ENCODE measurements around the gene GRID1. TPM values are rescaled to one million over a fixed set of nuclear protein-coding genes. Genes with fewer than 3 reads are reported as not detected.

GRID1 gene
- polyA plus RNA-seq, 1 experiment, result 0.49 TPM

GRCh38 chr10:86023336-86023735 is 343.3 kb downstream of the GRID1 start:
- no peaks in the 10 kb centered on the region for H3K27me3 ChIP-seq (ENCODE audit: control insufficient read depth, insufficient read depth, low read length)
- ChIA-PET CTCF (no interaction called here), POLR2A (no interaction called here)
- TF ChIP-seq, protein P1, sequence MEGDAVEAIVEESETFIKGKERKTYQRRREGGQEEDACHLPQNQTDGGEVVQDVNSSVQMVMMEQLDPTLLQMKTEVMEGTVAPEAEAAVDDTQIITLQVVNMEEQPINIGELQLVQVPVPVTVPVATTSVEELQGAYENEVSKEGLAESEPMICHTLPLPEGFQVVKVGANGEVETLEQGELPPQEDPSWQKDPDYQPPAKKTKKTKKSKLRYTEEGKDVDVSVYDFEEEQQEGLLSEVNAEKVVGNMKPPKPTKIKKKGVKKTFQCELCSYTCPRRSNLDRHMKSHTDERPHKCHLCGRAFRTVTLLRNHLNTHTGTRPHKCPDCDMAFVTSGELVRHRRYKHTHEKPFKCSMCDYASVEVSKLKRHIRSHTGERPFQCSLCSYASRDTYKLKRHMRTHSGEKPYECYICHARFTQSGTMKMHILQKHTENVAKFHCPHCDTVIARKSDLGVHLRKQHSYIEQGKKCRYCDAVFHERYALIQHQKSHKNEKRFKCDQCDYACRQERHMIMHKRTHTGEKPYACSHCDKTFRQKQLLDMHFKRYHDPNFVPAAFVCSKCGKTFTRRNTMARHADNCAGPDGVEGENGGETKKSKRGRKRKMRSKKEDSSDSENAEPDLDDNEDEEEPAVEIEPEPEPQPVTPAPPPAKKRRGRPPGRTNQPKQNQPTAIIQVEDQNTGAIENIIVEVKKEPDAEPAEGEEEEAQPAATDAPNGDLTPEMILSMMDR (IDR thresholded peaks at IDR 0.05; ENCODE audit: insufficient read depth, low read depth, low read length), result no peak
- H3K36me3 ChIP-seq (ENCODE audit: control insufficient read depth, insufficient read depth, low read length), result no peaks in the 10 kb centered on the region
- no peak for DNase-seq (ENCODE audit: low read depth)
- H3K4me3 ChIP-seq (ENCODE audit: low read depth, low read length), result no peak overlapping the region

DNA sequence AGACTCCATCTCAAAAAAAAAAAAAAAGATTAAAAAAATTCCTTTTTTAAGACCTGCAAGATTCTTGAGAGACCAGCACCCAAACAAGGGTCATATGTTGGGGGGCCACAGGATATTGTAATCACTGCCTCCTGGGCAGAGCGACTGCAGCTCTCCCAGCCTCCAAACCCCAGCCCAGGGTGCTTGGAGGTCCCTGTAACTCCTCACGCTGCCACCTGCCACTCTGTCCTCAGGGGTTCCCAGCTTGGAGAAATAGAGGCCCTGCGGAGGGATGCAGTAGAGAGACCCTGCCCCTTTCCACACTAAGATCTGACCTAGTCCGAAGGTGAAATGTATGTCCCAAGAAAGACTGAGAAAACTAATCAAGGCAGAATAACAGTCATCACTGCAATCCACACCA is 343.7 kb downstream of the GRID1 start:
- Histone ChIP-seq H3K36me3 (ENCODE audit: control insufficient read depth, insufficient read depth, low read length) (no peaks in the 10 kb centered on the region), H3K27me3 (ENCODE audit: control insufficient read depth, insufficient read depth, low read length) (no peaks in the 10 kb centered on the region), H3K4me3 (ENCODE audit: low read depth, low read length) (no peak overlapping the region)
- ChIA-PET POLR2A (no interaction called here), CTCF (no interaction called here)
- no peak for DNase-seq (ENCODE audit: low read depth)
- TF ChIP-seq, protein P1 (IDR thresholded peaks at IDR 0.05; ENCODE audit: insufficient read depth, low read depth, low read length), result no peak

DNA sequence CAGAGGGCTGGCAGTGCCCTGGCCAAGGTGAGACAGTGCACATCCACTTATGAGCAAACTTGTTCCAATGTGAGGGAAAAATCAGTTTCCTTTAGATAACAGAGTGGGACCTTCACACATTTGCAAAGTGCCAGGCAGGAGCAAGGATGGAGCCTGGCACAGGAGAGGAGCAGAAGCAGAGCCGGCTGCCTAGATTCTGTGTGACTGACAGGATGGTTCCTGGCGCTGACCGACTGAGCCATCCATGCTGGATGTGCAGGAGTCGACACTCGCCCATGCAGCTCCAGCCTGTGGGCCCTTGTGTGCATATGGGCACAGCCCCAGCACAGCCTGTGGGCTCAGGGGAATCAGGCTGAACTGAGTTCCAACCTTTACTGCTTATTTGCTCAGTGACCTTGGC is 346.5 kb downstream of the GRID1 start:
- ChIA-PET POLR2A (no interaction called here), CTCF (no interaction called here)
- Histone ChIP-seq H3K36me3 (ENCODE audit: control insufficient read depth, insufficient read depth, low read length) (no peaks in the 10 kb centered on the region), H3K4me3 (ENCODE audit: low read depth, low read length) (no peak overlapping the region), H3K27me3 (ENCODE audit: control insufficient read depth, insufficient read depth, low read length) (no peaks in the 10 kb centered on the region)
- no peak for DNase-seq (ENCODE audit: low read depth)
- TF ChIP-seq, protein P1 (IDR thresholded peaks at IDR 0.05; ENCODE audit: insufficient read depth, low read depth, low read length), result no peak

DNA sequence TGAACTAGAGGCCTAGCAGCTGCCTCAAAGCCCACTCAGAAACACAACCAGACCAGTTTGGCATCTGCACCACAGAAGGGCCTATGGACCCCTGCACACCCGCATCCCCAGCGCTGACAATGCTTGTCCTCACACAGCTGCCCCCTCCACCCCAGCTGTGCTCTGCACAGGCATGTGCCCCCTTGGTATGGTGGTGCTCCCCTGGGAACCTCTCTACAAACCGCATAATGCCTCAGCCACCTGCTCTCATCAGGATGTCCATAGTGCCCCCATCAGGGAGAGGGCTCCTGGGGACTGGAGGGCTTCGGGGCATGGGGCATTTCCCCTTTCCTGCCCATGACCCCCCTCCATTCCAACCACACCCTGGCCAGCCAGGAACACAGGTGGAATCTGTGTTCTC is 347.5 kb downstream of the GRID1 start:
- H3K27me3 ChIP-seq (ENCODE audit: control insufficient read depth, insufficient read depth, low read length), result no peaks in the 10 kb centered on the region
- ChIA-PET POLR2A (no interaction called here), CTCF (no interaction called here)
- H3K4me3 ChIP-seq (ENCODE audit: low read depth, low read length), result no peak overlapping the region
- DNase-seq (ENCODE audit: low read depth), result no peak
- TF ChIP-seq, protein P1 (IDR thresholded peaks at IDR 0.05; ENCODE audit: insufficient read depth, low read depth, low read length), result no peak
- H3K36me3 ChIP-seq (ENCODE audit: control insufficient read depth, insufficient read depth, low read length), result no peaks in the 10 kb centered on the region

GRCh38 chr10:86018735-86019058 is 347.9 kb downstream of the GRID1 start:
- Histone ChIP-seq H3K36me3 (ENCODE audit: control insufficient read depth, insufficient read depth, low read length) (no peaks in the 10 kb centered on the region), H3K27me3 (ENCODE audit: control insufficient read depth, insufficient read depth, low read length) (no peaks in the 10 kb centered on the region), H3K4me3 (ENCODE audit: low read depth, low read length) (no peak overlapping the region)
- DNase-seq (ENCODE audit: low read depth), result no peak
- ChIA-PET POLR2A (no interaction called here), CTCF (no interaction called here)
- TF ChIP-seq, protein P1 (IDR thresholded peaks at IDR 0.05; ENCODE audit: insufficient read depth, low read depth, low read length), result no peak
